K562 (cell line): ENCODE measurements around the gene PCCA.

ENCODE experiments used
- MEF2D ChIP-seq: conservative IDR thresholded peaks from 2 replicates; pipeline ENCODE4 v1.6.1; 2016; ENCODE audit warnings: low read depth, missing genetic modification characterization, missing compliant biosample characterization
- NUFIP1 ChIP-seq: fragments of 450-650 bp; IDR thresholded peaks from 2 replicates; pipeline ENCODE4 v1.6.1; 2018; ENCODE audit not compliant: partially characterized antibody
- POLR2AphosphoS5 ChIP-seq: IDR thresholded peaks from 2 replicates; pipeline ENCODE4 v1.6.1; 2011; ENCODE audit warnings: mild to moderate bottlenecking, low read depth, low read length, moderate library complexity; ENCODE audit not compliant: control insufficient read depth, insufficient read depth
- ZBTB5 ChIP-seq: fragments of 450-650 bp; IDR thresholded peaks from 2 replicates; pipeline ENCODE4 v1.6.1; 2017; ENCODE audit warnings: antibody characterized with exemption
- ZNF518B ChIP-seq: fragments of 250-450 bp; sonication (Bioruptor Pico); IDR thresholded peaks from 2 replicates; pipeline ENCODE4 v1.5.0; 2021; ENCODE audit warnings: mild to moderate bottlenecking, moderate library complexity

GRCh38 chr13:100484702-100485101 is 395.8 kb downstream of the PCCA start:
- TF ChIP-seq ZNF518B (CRISPR knock-in tag) (no peak), POLR2AphosphoS5 (no peak), NUFIP1 (no peak), ZBTB5 (no peak), MEF2D (no peak)
